T-cell (primary cell): ENCODE measurements around the gene DYNC2H1. TPM values are rescaled to one million over a fixed set of nuclear protein-coding genes. Genes with fewer than 3 reads are reported as not detected.

ENCODE experiments used
- ATAC-seq, 4 experiments: fragments of 200-7000 bp in 3 of 4; fragments of 150-1000 bp in 1 of 4; cut with Tn5 transposase; replicated peaks in 1 of 4; 1 replicate in 3 of 4; 2 replicates in 1 of 4; pipeline ENCODE4 v1.10.0; 2021; ENCODE audit warnings: moderate library complexity in 3 of 4, mild to moderate bottlenecking in 2 of 4, moderate number of reproducible peaks in 1 of 4
- CTCF ChIA-PET, 2 donors: fragments of 300-600 bp; sonication (Branson Sonifier 250); formaldehyde crosslinking; loops; one replicate each; lab custom pipeline; 2022; ENCODE audit warnings: antibody characterized with exemption in 2 of 2; lab: Charles Lee
- POLR2A ChIA-PET, 2 donors: fragments of 300-600 bp; sonication (Branson Sonifier 250); formaldehyde crosslinking; loops; one replicate each; lab custom pipeline; 2022; ENCODE audit warnings: antibody characterized with exemption in 2 of 2; lab: Charles Lee
- DNase-seq, 35 experiments: peaks; one replicate each; pipeline versions ENCODE4 v3.0.0 to v3.0.0-alpha.2; 2013 to 2023
- H3K27ac ChIP-seq: one replicate; pipeline ENCODE4 v1.5.1; 2013; ENCODE audit warnings: low read length
- H3K27me3 ChIP-seq, 2 experiments: replicated peaks in 1 of 2; 1 replicate in 1 of 2; 2 replicates in 1 of 2; pipeline versions ENCODE4 v1.6.1 to v1.7.0; 2013; ENCODE audit warnings: low read length in 1 of 2, mixed read lengths in 1 of 2; ENCODE audit not compliant: control insufficient read depth in 2 of 2, insufficient read depth in 2 of 2; ENCODE audit errors: extremely low read depth in 1 of 2
- H3K36me3 ChIP-seq, 2 donors: 1 replicate in 1 of 2; 2 replicates in 1 of 2; pipeline versions ENCODE4 v1.6.1 to v1.7.0; 2013; ENCODE audit warnings: low read length in 1 of 2; ENCODE audit not compliant: control insufficient read depth in 2 of 2, insufficient read depth in 1 of 2; ENCODE audit errors: extremely low read depth in 1 of 2
- H3K4me1 ChIP-seq, 2 experiments: 1 replicate in 1 of 2; 2 replicates in 1 of 2; pipeline versions ENCODE4 v1.6.1 to v1.7.0; 2013; ENCODE audit warnings: low read length in 2 of 2, mixed read lengths in 1 of 2; ENCODE audit not compliant: insufficient read depth in 2 of 2, control insufficient read depth in 1 of 2; ENCODE audit errors: extremely low read depth in 1 of 2
- H3K4me3 ChIP-seq, 2 donors: 1 replicate in 1 of 2; 2 replicates in 1 of 2; pipeline versions ENCODE4 v1.5.1 to v1.7.0; 2013; ENCODE audit warnings: mild to moderate bottlenecking in 2 of 2, low read length in 1 of 2, moderate library complexity in 1 of 2; ENCODE audit not compliant: control insufficient read depth in 1 of 2; ENCODE audit errors: extremely low read depth in 1 of 2
- H3K9me3 ChIP-seq: 2 replicates; pipeline ENCODE4 v1.7.0; 2013
- H3K27ac Mint-ChIP-seq, 2 donors: one replicate each; pipeline ENCODE4 v1.8.0; 2020 to 2021; ENCODE audit warnings: mild to moderate bottlenecking in 2 of 2, mixed read lengths in 2 of 2
- H3K27me3 Mint-ChIP-seq, 2 donors: one replicate each; pipeline ENCODE4 v1.8.0; 2021 to 2022; ENCODE audit warnings: mixed read lengths in 2 of 2
- H3K36me3 Mint-ChIP-seq: one replicate; pipeline ENCODE4 v1.8.0; 2021; ENCODE audit warnings: mixed read lengths
- H3K4me1 Mint-ChIP-seq, 3 donors: one replicate each; pipeline ENCODE4 v1.8.0; 2020 to 2022; ENCODE audit warnings: mixed read lengths in 3 of 3, mild to moderate bottlenecking in 1 of 3
- H3K4me3 Mint-ChIP-seq, 3 donors: one replicate each; pipeline ENCODE4 v1.8.0; 2020 to 2022; ENCODE audit warnings: mild to moderate bottlenecking in 3 of 3, mixed read lengths in 3 of 3, moderate library complexity in 3 of 3
- H3K9me3 Mint-ChIP-seq, 3 donors: one replicate each; pipeline ENCODE4 v1.8.0; 2020 to 2022; ENCODE audit warnings: mixed read lengths in 3 of 3
- WGBS: methylation state at CpG from one replicate; pipeline ENCODE4 v1.1.5; 2013; ENCODE audit warnings: missing lambda C conversion rate; ENCODE audit not compliant: insufficient coverage; 5-methylcytosine and 5-hydroxymethylcytosine counted together
- total RNA-seq, 35 experiments: library from RNA in 6 of 35; stranded (reverse) in 6 of 35; fragments of 120-200 nt in 1 of 35; gene quantifications; one replicate each; pipeline versions ENCODE4 v1.2.1 to v1.2.4 and lab custom pipeline; 2013 to 2026

The DYNC2H1 gene
- total RNA-seq, 5 donors from 2014 or later (not counting 1 experiment from before 2014, with no cell fraction given), result 2.6 to 4.4 (median 3.2) TPM

DNA sequence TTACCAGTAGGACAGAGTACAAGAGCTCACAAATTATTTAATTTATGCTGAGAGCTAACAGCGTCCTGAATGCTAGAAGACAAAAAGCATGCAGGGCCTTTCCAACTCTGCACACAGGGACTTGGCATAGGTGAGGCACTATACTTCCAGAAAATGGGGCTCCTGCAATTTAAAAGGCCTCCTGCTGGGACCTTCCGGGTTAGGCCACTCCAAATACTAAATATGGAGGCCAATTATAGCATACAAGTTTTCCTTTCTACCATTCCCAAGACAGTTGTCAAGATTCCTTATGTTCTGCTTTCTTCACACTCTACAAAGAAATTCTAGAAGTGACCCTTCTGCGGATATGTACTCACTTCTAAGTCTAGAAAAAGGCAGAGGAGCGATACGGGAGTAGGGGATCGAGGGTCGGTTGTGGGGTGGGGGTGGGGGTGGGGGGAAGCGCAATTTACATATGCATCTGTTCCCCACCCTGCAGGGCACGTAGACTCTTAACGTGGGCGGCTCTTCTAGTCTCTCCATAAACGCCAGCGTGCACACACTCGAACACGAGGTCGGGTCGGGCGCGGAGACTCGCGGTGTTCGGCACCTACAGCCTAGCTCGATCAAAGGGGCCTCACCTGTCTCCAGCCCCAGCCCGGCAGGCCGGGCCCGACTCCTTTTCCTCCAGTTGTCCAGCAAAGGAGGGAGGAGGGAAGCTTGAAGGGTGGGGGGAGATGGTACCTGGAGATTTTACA lies 18.0 kb upstream of the DYNC2H1 start:
- H3K9me3 ChIP-seq, result peaks cover 2% of the 10 kb centered on the region
- H3K4me3 ChIP-seq, result peak overlapping the region; percentile 67 to 70
- Mint-ChIP-seq H3K27ac (peak overlapping the region; percentile 59 to 87), H3K27me3 (peaks cover 11 to 26% of the 10 kb centered on the region in 2 donors), H3K36me3 (peaks cover 15% of the 10 kb centered on the region), H3K9me3 (peaks cover 0 to 5% (median 0%) of the 10 kb centered on the region in 3 donors), H3K4me1 (peaks cover 32 to 42% (median 37%) of the 10 kb centered on the region in 3 donors), H3K4me3 (peak overlapping the region; percentile 82 to 96 (median 89))
- H3K36me3 ChIP-seq, result peaks cover 0 to 9% of the 10 kb centered on the region in 2 donors
- H3K27me3 ChIP-seq, result peaks cover 0 to 12% of the 10 kb centered on the region in 2 experiments
- peak; percentile 53 to 58 (median 58) for ATAC-seq
- ChIA-PET POLR2A (interaction anchor here in 1 of 2 donors (1.2 to 3.7 kb wide), 3 partner anchors 16 to 21 kb away, joined by 3 to 20 read pairs (median 4); partner anchors contain the start of gene DYNC2H1), CTCF (interaction anchor here (0.6 to 1.8 kb wide), 7 partner anchors 9 to 621 kb away, joined by 3 to 17 read pairs (median 5); partner anchors contain the start of gene DYNC2H1 (in 2 of the 2))
- 1% methylated on average over 15 of the region's 26 CpGs for WGBS
- peak in 26 of 35 experiments; percentile 4 to 47 (median 20) for DNase-seq
- H3K27ac ChIP-seq, result peak overlapping the region; percentile 86
- H3K4me1 ChIP-seq, result peaks cover 13 to 16% of the 10 kb centered on the region in 2 experiments

DNA sequence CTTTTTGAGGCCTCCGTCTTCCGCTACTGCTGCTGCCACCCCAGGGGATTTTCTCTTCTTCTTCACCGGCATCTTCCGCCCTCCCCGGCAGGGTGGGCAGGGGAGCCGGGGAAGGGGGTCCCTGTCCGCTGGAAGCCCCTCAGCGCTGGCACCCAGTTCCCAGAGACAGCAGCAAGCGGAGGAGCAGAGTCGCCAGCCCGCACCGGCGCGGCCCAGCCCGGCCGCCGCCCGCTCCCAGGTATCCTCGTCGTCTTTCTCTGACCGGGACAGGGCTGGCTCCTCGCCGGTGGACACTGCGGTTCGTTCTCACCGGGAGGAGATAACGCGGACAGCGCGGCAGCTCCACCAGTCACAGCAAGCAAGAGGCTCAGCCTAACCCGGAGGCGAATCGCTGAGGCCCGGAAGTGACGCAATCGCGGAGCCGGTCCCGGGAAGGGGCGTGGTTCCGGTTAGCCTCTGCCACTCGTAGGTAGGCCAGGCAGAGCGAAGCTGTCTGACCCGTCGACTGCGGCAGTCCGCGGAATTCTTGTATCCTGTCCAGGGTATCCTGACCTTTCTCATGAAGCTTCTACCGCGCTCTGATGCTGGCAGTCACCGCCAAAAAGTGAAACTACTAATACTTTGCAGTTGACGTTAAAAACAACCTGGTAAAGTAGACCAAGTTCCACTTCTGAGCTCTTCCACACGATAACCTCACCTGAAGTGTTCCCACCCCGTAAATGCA lies 17.3 kb upstream of the DYNC2H1 start, which contains the start of gene DCUN1D5:
Gene DCUN1D5, minus strand, starts transcription at position 360 of the 724 bp plus-strand sequence. Its CDS starts 288 bp downstream, at position 72.
- ATAC-seq, result peak; percentile 97 to 98 (median 98)
- Histone ChIP-seq H3K9me3 (peaks cover 2% of the 10 kb centered on the region), H3K27ac (peak within 1 kb of the TSS; percentile 86), H3K4me3 (peak within 1 kb of the TSS; percentile 67 to 70), H3K4me1 (peaks cover 13 to 16% of the 10 kb centered on the region in 2 experiments), H3K36me3 (peaks cover 0 to 6% of the 10 kb centered on the region in 2 donors), H3K27me3 (peaks cover 2 to 12% of the 10 kb centered on the region in 2 experiments)
- H3K27me3 Mint-ChIP-seq, result peaks cover 13 to 32% of the 10 kb centered on the region in 2 donors
- peaks cover 0 to 5% (median 0%) of the 10 kb centered on the region in 3 donors for H3K9me3 Mint-ChIP-seq
- WGBS, result under 1% methylated on average over 52 of the region's 54 CpGs
- peak; percentile 86 to 96 (median 92) for DNase-seq
- POLR2A ChIA-PET, result interaction anchor here (0.5 to 3.7 kb wide), 9 partner anchors 8 to 616 kb away, joined by 3 to 20 read pairs (median 3); partner anchors contain the start of gene DYNC2H1 (in 2 of the 2)
- peaks cover 29 to 37% (median 33%) of the 10 kb centered on the region in 3 donors for H3K4me1 Mint-ChIP-seq
- H3K27ac Mint-ChIP-seq, result peak within 1 kb of the TSS; percentile 87 to 92
- CTCF ChIA-PET, result interaction anchor here (0.6 to 1.6 kb wide), 6 partner anchors 9 to 621 kb away, joined by 4 to 17 read pairs (median 5); partner anchors contain the start of gene DYNC2H1 (in 2 of the 2)
- H3K36me3 Mint-ChIP-seq, result peaks cover 12% of the 10 kb centered on the region
- peak within 1 kb of the TSS; percentile 82 to 96 (median 89) for H3K4me3 Mint-ChIP-seq

DNA sequence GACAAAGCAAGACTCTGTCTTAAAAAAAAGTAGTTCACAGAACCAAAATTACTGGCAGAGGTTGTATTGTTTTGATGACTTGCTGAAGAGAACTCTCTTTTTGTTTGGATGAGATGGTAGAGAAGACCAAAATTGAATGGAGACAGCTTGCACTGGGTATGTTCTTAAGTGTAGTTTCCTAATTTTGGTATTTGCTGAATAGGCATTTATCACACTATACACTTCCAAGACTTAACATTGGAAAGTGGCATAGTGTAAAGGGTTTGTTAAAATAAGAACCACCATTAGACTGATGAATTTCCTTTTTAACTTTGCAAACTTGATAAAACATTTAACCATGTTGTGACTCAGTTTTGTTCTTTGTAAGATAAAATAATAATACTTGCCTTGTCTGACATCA lies 11.9 kb upstream of the DYNC2H1 start:
- peaks cover 51 to 71% of the 10 kb centered on the region in 2 donors for H3K27me3 Mint-ChIP-seq
- H3K36me3 Mint-ChIP-seq, result peaks cover 3% of the 10 kb centered on the region
- H3K9me3 Mint-ChIP-seq, result peaks cover 0 to 5% (median 0%) of the 10 kb centered on the region in 3 donors
- ChIA-PET CTCF (no interaction called here), POLR2A (interaction anchor here in 1 of 2 donors (0.7 kb wide), 1 partner anchor 650 kb away, joined by 3 read pairs; no protein-coding TSS in a partner anchor)
- DNase-seq (no peak), ATAC-seq (no peak)
- H3K27me3 ChIP-seq, result peaks cover 3 to 12% of the 10 kb centered on the region in 2 experiments
- H3K4me1 Mint-ChIP-seq, result peaks cover 4 to 7% (median 5%) of the 10 kb centered on the region in 3 donors
- peaks cover 2% of the 10 kb centered on the region for H3K9me3 ChIP-seq
- no peak overlapping the region for H3K27ac ChIP-seq
- no peak overlapping the region for H3K27ac Mint-ChIP-seq
- no peaks in the 10 kb centered on the region for H3K36me3 ChIP-seq
- no peak overlapping the region for H3K4me3 Mint-ChIP-seq
- H3K4me3 ChIP-seq, result no peak overlapping the region
- peaks cover 3% of the 10 kb centered on the region in 2 experiments for H3K4me1 ChIP-seq

DNA sequence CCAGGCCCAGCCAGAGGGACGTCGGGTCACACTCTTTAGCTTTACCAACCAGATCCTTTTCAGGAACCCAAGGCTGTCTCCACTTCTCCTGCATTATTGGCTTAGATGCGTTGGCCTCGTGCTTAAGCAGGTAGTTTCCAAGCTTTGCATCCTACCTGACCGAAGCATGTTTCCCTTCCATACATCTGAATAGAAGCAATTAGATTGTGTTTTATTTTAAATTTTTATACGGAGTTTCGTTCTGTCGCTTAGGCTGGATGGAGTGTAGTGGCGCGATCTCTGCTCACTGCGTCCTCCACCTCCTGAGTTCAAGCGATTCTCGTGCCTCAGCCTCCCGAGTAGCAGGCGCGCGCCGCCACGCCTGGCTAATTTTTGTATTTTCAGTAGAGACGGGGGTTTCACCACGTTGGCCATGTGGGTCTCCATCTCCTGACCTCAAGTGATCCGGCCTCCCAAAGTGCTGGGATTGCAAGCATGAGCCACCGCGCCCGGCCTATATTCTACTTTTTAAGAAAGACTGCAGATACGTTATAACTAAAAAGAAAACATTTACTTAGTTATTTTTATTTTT lies 677 bp downstream of the DYNC2H1 start:
- H3K27ac Mint-ChIP-seq, result peak overlapping the region; percentile 90
- peak in 3 of 35 experiments; percentile 0 to 9 (median 2) for DNase-seq

DNA sequence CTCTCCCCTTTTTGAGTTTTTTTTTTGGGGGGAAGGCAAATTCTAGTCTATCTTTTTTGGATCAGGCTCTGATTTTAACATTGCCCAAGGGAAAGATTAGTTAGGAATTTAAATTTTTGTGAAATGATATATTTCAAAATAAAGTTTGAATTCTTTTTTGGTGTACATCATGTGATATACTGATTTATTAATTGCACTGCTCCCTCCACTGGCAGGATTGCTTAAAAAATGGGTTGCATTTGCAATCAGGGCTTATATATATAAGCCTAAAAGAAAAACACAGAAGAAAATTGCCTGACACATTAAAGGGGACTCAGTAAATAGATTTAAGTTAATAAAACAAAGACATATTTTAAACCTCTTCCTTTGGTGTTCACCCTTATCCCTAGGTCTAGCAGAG lies 1.2 kb downstream of the DYNC2H1 start:
- H3K27me3 ChIP-seq, result no peaks in the 10 kb centered on the region
- Mint-ChIP-seq H3K4me3 (peak overlapping the region; percentile 89 to 93 (median 91)), H3K9me3 (no peaks in the 10 kb centered on the region), H3K36me3 (peaks cover 11% of the 10 kb centered on the region), H3K27ac (no peak overlapping the region), H3K27me3 (peaks cover 0 to 2% of the 10 kb centered on the region in 2 donors), H3K4me1 (peaks cover 14 to 19% (median 14%) of the 10 kb centered on the region in 3 donors)
- DNase-seq (peak in 1 of 35 experiments; percentile 19), ATAC-seq (no peak)
- H3K27ac ChIP-seq, result no peak overlapping the region
- H3K4me1 ChIP-seq, result peaks cover 8 to 10% of the 10 kb centered on the region in 2 experiments
- H3K9me3 ChIP-seq, result no peaks in the 10 kb centered on the region
- no peak overlapping the region for H3K4me3 ChIP-seq
- POLR2A ChIA-PET, result no interaction called here
- no peaks in the 10 kb centered on the region for H3K36me3 ChIP-seq
- CTCF ChIA-PET, result interaction anchor here in 1 of 2 donors (0.5 kb wide), 1 partner anchor 200 kb away, joined by 4 read pairs; no protein-coding TSS in a partner anchor

More for the DNA sequence above, 677 bp downstream of the DYNC2H1 start:
- peaks cover 0 to under 1% of the 10 kb centered on the region in 2 donors for H3K27me3 Mint-ChIP-seq
- H3K4me1 ChIP-seq, result peaks cover 8 to 10% of the 10 kb centered on the region in 2 experiments
- peak overlapping the region; percentile 69 to 70 for H3K4me3 ChIP-seq
- POLR2A ChIA-PET, result interaction anchor here (0.9 to 1.4 kb wide), 3 partner anchors 18 to 70 kb away, joined by 3 to 20 read pairs (median 4); partner anchors contain the start of gene DCUN1D5 (in 2 of the 2)
- WGBS, result 27% methylated on average over 12 of the region's 26 CpGs
- H3K9me3 Mint-ChIP-seq, result no peaks in the 10 kb centered on the region
- peak overlapping the region; percentile 89 to 93 (median 91) for H3K4me3 Mint-ChIP-seq
- peaks cover 8% of the 10 kb centered on the region for H3K36me3 Mint-ChIP-seq
- CTCF ChIA-PET, result interaction anchor here (0.5 to 1.7 kb wide), 15 partner anchors 10 to 1195 kb away, joined by 3 to 17 read pairs (median 4); partner anchors contain the start of genes CEP126 (in 2 of the 2) and DCUN1D5 (in 2 of the 2)
- ATAC-seq, result peak; percentile 25 to 32 (median 28)
- H3K36me3 ChIP-seq, result no peaks in the 10 kb centered on the region
- H3K27ac ChIP-seq, result peak overlapping the region; percentile 57
- no peaks in the 10 kb centered on the region for H3K9me3 ChIP-seq
- H3K27me3 ChIP-seq, result no peaks in the 10 kb centered on the region
- H3K4me1 Mint-ChIP-seq, result peaks cover 14 to 19% (median 14%) of the 10 kb centered on the region in 3 donors
